ENCODE data around the gene CDH4.

CDH4 gene

DNA sequence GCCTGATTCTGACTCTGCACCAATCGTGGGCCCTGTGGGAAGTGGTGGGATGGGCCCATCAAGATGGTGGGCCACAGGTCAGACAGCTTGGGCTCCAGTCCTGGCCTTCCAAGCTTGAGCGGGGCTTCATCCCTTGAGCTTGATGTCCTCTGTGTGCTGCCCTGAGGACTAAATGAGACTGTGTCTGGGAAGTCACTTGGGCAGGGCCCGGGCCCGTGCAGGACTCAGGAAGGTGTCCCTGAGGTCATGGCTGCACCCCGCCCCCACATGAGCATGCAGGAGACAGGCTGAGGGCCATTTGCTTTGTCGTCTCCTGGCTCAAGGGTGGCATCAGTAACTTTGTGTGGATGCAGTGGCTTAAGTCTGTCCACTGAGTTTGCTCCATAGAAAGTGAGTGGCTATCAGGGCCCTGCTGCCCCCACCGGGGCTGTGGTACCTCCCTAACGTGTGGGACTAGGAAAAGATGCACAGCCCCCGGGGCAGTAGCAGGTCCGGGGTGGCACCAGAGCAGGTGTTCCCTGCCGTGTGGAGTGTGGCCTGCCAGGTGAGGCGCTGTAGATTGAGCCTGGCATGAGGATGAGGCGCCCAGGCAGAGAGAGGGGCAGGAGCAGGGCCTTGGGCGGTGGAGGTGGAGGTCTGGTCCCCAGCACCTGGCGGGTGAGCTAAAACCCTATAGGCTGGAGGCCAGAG lies 515.0 kb downstream of the CDH4 start:
- DNase-seq (ENCODE audit: low spot score), result no peak

DNA sequence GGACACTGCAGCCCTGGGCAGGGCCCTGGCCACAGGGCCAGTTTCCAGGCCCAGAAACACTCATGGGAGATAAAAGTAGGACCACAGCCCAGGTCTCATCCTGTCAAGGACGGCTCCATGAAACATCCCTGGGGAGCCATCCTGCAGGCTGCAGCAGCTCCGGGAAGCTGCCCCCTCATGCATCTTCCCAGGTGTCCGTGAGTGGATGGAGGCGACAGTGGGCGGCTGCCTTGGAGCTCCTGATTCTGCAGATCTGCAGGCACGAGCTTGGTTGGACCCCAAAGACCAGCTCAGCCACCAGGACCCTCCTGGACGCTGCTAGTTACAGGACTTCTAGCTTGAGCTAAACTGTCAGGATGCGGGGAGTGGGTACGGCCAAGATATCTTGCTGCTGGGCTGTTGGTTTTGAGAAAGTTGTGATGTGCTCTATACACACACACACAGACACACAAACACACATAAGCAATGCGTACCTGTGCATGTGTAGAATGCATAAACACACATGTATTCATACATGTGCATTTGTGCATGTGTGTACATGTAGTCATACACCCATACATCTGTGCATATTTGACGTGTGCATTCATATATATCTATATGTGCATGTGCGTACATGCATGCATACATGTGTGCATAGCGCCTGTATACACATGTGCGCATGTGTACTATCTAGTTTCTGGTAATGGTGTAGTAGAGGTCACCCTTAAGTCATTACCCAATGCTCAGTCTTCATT lies 515.9 kb downstream of the CDH4 start:
- DNase-seq (ENCODE audit: low spot score), result no peak

GRCh38 chr20:61768571-61769285 lies 516.7 kb downstream of the CDH4 start:
- no peak for DNase-seq (ENCODE audit: low spot score)

DNA sequence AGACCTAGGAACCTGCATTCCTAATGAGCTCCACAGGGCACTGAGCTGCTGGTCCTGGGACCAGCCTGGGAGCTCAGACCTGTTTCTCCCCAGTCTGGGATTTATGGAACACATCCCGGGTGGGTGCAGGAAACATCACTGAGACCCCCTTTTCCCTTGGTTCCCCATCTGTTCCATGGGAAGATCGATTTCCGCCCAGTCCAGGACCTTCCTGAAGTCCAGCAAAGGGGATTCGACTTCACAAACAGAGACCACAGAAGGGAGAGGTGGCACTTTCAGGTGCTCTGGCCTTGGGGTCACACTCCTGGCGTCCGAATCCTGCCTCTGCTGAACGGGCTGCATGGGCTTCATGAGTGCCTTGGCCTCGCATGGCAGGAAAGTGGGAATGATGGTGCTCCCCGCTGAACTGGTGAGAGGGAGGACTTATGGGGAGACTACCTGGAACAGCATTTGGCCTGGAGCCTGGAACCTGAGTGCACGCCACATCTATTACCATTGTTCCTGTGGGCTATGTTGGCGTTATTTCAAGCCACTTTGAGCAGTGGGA lies 517.3 kb downstream of the CDH4 start:
- DNase-seq (ENCODE audit: low spot score), result no peak

DNA sequence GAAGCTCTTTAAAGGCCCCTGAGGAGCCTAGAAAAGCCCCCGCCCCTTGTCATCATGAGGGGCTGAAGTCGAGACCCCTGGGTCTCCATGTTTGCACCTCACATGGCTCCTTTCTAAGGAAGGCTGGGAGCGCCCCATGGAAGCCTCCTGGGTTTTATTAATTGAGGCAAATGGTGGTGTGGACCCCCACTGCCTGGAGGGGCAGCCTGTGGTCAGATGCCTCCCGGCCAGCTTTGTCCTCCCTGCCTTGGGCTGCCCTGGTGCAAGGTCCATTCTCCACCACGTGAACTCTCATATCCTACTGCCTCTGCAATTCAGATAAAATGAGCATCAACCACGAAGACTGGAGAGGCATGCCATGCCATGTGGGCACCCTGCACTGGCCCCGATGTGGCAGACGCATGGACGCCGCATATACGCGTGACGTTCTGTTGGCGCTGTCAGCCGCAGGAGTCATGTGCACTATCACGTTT lies 518.1 kb downstream of the CDH4 start:
- DNase-seq (ENCODE audit: low spot score), result no peak

GRCh38 chr20:61771805-61772350 lies 519.8 kb downstream of the CDH4 start:
- no peak for DNase-seq (ENCODE audit: low spot score)

- no peak for DNase-seq (ENCODE audit: low spot score)
Measured at GRCh38 chr20:61772828-61773631, 521.0 kb downstream of the CDH4 start.

- no peak for DNase-seq (ENCODE audit: low spot score)
Measured at GRCh38 chr20:61773926-61774587, 522.0 kb downstream of the CDH4 start.

DNA sequence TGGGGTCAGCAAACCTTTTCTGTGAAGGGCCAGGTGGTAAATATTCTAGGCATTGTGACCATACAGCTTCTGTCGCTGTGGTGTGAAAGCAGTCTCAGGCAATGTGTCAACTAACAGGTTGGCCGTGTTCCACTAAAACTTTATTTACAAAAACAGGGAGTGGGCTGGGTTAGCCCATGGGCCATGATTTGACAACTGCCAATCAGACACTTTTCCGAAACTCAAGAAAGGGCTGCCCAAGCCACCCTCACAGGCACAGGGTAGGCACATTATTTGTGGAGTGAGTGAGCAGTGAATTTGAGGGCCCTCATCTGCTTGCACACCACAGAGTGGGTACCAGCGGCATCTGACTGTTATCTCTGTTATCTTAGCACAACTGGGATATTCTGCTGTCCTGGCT lies 523.4 kb downstream of the CDH4 start:
- no peak for DNase-seq (ENCODE audit: low spot score)

DNA sequence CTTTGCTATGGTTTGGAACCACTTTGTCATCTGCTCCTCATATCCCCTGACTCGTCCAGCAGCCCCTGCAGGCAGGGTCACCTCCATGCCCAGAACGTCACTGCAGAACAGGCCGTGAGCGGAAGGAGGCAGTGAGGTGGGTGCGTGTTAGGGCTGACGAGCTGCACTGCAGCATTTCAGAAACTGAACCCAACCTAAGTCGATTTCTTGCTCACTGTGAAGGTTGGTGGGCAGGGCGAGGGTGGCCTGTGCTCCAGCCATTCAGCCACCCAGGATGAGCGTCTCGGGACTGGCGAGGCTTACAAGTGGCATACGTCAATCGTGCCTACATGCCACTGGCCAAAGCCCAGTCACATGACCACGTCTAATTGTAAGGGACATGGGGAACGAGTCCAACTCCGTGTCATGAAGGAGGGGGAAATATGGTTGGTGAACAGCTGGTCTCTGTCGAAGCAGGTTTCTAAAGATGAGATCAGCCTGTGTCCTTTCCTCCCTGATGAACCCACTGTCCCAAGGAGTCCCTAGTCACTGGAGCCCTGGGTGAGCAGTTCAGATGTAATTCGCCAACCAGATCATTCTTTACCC lies 524.5 kb downstream of the CDH4 start:
- DNase-seq (ENCODE audit: low spot score), result no peak

GRCh38 chr20:61777773-61778494 lies 525.9 kb downstream of the CDH4 start:
- DNase-seq (ENCODE audit: low spot score), result no peak

GRCh38 chr20:61778495-61778863 lies 526.4 kb downstream of the CDH4 start:
- no peak for DNase-seq (ENCODE audit: low spot score)

- DNase-seq (ENCODE audit: low spot score), result no peak
Measured at GRCh38 chr20:61779176-61779965, 527.3 kb downstream of the CDH4 start.

DNA sequence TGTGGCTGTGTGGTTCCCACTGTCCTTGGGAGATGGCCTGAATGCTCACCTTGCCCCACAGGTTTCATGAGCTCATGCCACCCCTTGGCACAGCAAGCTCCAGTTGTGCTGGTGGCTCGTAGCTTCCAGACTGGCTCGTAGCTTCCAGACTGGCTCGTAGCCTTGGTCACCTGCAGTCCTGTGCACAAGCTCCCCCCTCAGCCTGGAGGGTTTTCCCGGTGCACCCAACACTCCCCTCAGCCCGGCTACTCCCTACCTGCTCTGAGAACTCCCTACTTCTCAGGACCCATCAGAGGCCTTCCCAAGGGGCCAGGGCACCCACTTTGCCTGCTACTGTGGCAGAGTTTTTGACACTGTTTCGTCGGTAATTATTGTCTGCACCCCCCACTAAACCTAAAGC lies 528.0 kb downstream of the CDH4 start:
- DNase-seq (ENCODE audit: low spot score), result no peak

- no peak for DNase-seq (ENCODE audit: low spot score)
Measured at GRCh38 chr20:61784801-61785566, 532.9 kb downstream of the CDH4 start.

DNA sequence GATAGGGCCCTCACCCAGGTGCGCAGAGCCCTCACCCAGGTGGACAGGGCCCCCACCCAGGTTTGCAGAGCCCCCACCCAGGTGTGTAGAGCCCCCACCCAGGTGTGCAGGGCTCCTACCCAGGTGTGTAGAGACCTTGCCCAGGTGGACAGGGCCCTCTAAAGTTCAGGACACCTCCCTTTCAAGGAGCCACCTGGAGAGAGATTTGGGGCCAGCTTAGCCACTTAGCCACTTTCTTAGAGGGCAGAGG lies 533.4 kb downstream of the CDH4 start:
- no peak for DNase-seq (ENCODE audit: low spot score)

DNA sequence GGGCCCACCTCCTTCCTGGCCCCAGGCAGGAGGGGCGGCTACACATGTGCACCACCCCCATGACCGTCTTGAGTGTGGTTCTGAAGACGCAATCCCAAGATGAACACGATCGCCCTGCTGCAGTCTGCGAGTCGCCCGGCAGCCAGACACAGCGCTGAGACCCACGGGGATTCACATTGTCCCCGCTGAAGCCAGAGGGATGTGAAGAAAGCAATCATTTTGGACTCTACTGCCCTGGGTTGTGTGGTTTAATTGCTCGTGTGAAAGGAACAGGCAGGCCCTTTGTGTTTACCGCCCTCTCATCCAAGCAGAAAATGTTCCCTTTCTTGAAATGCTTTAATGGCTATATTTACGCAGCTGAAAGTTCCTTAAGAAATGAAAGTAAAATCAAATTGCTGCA lies 534.2 kb downstream of the CDH4 start:
- no peak for DNase-seq (ENCODE audit: low spot score)

DNA sequence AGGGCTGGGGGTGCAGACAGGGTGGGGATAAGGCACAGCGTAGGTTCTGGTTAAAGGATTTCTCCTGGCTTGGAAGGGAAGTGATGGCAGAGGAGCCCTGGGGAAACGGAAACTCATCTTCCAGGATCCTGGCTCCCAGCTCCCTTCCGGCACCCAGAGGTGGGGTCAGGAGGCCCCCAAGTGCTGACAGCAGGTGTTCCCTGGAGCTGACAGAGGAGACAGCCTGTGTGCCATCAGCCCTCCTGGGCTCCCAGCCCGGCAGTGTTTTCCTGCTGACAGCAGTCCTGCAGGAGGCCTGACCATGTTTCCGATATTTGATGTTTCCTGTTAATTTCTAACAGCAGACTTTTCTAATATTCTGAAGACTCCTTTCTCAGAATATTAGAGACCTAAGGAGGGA lies 536.3 kb downstream of the CDH4 start:
- DNase-seq (ENCODE audit: low spot score), result no peak

- DNase-seq (ENCODE audit: low spot score), result no peak
Measured at GRCh38 chr20:61789329-61789728, 537.3 kb downstream of the CDH4 start.
